Mesenteric fat pad (tissue), 1 donor: Measurements from ENCODE around the gene AGBL1. TPM values are rescaled to one million over a fixed set of nuclear protein-coding genes. Genes with fewer than 3 reads are reported as not detected.

Experiments
- DNase-seq: peaks from one replicate; pipeline ENCODE4 v3.0.0-alpha.2; 2020; ENCODE audit warnings: low spot score
- total RNA-seq: library from RNA; stranded (reverse); fragmentation: NEBNext Ultra II Directional; extraction: Animal tissue kit (Norgen Biotek cat#: 25700); gene quantifications from one replicate; pipeline ENCODE4 v1.2.1, GENCODE V29; 2021
- donor health status: DM: yes; HTN: yes; CAD: no.

The AGBL1 gene
- total RNA-seq, 1 donor from 2014 or later = not detected

DNA sequence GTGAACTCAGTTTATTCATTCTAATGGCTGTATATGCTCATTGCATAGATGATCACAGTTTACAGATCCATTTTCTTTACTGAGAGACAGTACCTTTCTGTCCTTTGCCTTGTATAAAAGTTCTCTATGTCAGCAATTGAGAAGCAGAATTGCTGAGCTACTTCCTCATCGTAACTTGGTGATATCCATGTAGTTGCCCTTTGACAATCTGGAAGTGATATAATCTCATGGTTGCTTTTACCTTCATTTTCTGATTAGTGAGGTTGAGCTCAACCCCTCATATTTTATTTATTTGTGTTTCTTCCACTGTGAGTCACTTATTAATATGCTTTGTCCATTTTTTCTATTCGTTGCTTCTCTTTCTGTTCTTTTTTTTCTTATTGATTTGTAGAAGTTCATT is 696.5 kb downstream of the AGBL1 start:
- DNase-seq = no peak

DNA sequence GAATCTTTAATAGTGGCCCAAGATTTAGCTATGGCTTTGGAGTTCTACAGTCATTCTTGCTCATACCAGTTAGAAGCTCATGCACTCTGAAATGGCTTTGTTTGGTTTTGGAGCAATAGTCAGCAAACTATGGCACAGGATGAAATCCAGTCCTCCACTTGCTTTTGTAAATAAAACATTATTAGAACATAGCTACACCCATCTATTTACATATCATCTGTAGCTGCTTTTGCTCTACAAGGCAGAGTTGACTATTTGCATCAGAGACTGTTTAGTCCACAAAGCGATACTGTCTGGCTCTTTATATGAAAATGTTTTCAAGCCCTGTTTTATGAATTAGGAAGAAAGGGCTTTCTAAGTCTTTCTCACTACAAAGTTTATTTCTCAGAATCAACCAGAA is 716.9 kb downstream of the AGBL1 start:
- DNase-seq = no peak

DNA sequence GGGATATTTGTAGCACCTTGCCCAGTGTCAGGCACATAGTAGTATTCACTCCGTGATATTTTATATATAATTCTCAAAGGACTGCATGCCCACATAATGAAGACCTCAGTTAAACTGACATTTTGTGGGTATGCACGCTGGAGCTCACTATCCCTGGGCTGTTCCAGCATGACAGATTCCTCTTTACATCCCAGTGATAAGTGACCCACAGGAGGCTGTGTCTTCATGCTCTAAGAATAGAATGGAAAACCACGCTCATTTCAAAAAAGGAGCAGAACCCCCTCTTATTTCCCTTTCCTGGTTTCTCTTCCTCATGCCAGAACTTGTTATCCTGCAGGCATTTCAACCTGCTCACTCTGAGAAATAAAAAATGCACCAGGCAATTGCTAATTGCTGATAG is 717.5 kb downstream of the AGBL1 start:
- no peak for DNase-seq

DNA sequence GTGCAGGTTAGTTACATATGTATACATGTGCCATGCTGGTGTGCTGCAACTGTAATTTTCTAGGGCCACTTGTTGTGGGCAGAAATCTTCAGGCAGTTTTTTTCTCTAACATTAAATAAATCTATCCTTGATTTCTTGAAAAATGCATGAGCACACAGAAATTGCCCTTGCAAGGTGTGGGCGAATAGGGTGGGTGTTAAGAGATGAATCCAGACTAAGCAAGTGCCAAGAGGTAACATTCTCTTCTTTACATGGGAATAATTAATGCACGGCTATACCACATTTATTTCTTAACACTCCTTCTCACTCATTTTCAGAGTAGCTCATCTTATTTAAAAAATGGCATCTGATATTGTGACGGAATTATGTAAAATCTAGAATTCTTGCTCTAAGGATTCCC is 719.6 kb downstream of the AGBL1 start:
- DNase-seq = no peak

DNA sequence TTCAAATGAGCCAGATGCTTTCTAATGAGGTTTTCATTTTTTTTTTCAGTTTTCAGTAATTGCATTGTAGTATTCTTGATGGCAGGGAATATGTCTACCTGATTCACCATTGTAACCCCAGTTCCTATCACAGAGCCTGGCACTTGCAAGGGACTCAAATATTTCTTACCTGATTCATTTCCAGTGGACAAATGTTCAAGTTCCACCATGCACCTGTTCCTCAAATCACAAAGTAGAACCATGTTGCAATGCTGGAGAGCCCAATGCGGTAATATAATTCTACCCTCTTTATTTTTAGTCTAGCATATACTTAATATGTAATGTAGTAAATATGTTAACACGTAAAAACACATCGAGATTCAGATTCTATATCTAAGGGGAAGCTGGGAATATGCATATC is 722.6 kb downstream of the AGBL1 start:
- no peak for DNase-seq

GRCh38 chr15:86804406-86804805 is 724.7 kb downstream of the AGBL1 start:
- DNase-seq = no peak

DNA sequence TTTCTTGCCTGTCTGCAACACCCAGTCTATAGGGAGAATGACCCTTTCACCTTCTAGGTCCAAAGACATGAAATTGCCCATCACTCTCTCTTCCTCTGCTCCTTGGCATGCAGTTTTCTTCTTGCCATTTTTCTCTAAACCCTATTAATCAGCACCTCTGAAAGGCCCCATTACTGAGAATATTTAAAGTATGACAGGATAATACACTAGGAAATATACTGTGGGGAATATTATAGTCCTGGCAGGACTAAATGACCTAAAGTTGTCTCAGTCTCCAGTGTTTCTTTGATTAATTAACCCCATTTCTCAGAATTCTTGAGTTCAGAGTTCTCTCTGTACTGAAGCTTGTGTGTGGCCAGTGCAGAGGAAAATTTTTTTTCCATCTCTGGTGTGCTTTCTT is 730.7 kb downstream of the AGBL1 start:
- DNase-seq = no peak

- no peak for DNase-seq
Observed at GRCh38 chr15:86813892-86814291, 734.2 kb downstream of the AGBL1 start.

GRCh38 chr15:86829245-86829644 is 749.6 kb downstream of the AGBL1 start:
- no peak for DNase-seq

GRCh38 chr15:86830304-86830703 is 750.6 kb downstream of the AGBL1 start:
- DNase-seq = no peak

GRCh38 chr15:86833595-86833994 is 753.9 kb downstream of the AGBL1 start:
- DNase-seq = no peak

GRCh38 chr15:86834115-86834863 is 754.6 kb downstream of the AGBL1 start:
- no peak for DNase-seq

DNA sequence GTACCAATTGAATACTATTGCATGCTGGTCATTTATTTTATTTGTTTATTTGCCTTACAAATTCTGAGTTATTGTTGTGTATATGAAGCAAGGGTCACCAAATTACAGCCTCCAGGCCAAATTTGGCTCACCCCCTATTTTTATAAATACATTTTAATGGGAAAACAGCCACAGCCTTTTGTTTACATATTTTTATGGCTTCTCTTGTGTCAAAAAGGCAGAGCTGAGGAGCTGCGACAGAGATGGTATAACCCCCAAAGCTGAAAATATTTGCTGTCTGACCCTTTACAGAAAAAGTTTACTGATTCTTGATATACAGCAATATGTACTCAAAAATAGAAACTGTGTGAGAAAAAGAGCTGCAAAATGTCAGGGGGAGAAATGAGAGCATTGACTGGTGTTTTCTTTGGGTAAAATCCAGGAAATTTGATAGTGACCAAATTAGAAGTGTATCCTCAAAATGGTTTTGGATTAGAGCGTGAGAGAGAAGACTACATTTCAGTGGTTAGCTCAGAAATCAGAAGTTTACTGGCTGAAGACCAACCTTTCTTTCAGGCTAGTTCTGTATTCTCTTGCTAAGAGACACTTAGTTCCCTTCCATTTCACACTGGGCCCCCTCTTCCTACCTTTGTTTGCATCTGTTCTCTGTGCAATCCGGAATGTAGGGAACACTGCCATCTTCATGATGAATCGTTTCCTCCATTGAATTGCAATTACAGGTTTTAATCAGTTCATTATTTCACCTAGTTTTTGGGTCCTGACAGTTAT is 757.8 kb downstream of the AGBL1 start:
- DNase-seq = no peak

GRCh38 chr15:86839502-86839901 is 759.8 kb downstream of the AGBL1 start:
- DNase-seq = no peak

- no peak for DNase-seq
Observed at GRCh38 chr15:86840996-86841395, 761.3 kb downstream of the AGBL1 start.

GRCh38 chr15:86842199-86842598 is 762.5 kb downstream of the AGBL1 start:
- DNase-seq = no peak

- DNase-seq = no peak
Observed at GRCh38 chr15:86846036-86846435, 766.4 kb downstream of the AGBL1 start.

DNA sequence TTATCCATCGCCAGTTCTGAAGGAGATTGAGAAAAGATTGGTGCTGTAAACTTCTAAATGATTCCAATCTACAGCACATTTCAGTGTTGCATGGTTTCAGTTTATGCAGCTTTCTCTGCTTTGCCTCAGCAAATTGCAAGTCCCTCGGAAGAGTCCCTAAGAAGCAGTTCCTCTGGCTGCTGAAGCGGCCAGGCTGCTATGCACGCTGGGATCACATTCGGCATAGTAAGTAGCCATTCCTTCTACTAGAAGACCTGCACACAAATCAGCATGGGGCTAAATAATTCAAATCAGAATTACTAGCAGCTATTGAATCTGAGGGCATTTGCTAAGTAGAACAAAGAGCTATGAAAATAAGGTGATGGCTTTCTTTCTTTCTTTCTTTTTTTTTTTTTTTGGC is 769.5 kb downstream of the AGBL1 start:
- DNase-seq = no peak

- no peak for DNase-seq
Observed at GRCh38 chr15:86849558-86850285, 770.1 kb downstream of the AGBL1 start.

GRCh38 chr15:86850939-86851338 is 771.3 kb downstream of the AGBL1 start:
- DNase-seq = no peak

DNA sequence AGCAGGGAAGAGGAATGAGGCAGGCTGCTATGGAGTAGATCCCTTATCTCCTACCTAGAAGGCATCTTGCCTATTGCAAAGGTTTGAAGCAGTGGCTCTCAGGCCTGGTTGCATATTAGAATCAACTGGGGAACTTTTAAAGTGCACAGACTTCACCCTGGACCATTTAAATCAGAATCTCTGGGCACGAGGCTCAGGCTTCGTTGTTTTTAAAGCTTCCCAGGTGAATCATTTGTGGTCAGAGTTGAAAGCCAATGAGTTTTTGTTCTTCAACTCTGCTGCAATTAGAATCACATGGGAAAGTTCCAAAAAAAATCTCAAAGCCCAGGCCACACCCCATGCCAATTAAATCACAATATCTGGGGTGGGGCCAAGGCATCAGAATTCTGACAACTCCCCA is 773.1 kb downstream of the AGBL1 start:
- no peak for DNase-seq

- no peak for DNase-seq
Observed at GRCh38 chr15:86854176-86854575, 774.5 kb downstream of the AGBL1 start.
